ENCODE results near the gene RASL12.
"Not testable (repeated sequence)": the region's sequence is repeated elsewhere in the genome, so short reads cannot be mapped to it uniquely, and the experiment has no call there.

The RASL12 gene

GRCh38 chr15:65027593-65027992, 40.2 kb downstream of the RASL12 start:
- DNase-seq: no peak

- DNase-seq: no peak
These were observed 41.0 kb downstream of the RASL12 start for GRCh38 chr15:65026756-65027155.

DNA sequence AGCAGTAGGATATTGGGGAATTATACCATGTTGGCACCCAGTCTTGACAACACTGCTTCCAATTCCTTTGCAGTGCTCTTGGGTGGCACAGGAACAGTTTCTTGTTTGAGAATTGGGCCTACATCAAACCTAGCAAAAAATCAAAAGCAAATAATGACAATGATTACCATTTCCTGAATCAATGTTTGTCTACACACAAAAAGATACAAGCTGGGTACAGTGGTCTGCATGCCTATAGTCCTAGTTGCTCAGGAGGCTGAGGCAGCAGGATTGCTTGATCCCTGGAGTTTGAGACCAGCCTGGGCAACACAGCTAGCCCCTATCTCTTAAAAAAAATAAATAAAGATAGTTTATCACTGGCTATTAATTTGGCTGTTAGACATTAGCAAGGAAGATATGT, 46.3 kb downstream of the RASL12 start:
- DNase-seq: no peak

DNA sequence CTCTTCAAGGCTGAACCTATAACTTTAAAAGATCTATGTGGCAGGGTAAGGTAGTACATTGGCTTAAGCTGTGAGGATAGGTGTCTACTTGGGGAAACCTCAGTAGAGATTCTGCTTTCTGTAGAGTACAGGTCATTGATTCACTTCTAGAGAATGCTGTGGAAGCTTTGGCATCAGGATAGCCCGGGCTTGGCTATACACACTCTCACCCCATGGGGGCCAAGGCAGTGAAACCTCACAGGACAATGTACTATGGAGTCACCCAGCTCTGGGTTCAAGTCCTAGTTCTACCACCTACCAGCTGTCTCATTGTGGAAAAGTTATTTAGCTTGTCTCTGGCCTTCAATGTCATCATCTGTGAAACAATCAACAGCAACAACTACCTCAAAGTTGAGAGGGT, 47.4 kb downstream of the RASL12 start:
- DNase-seq: no peak

GRCh38 chr15:65011198-65011597, 56.6 kb downstream of the RASL12 start:
- not testable (repeated sequence) for DNase-seq

- DNase-seq: no peak
These were observed 58.8 kb downstream of the RASL12 start for GRCh38 chr15:65008983-65009382.

GRCh38 chr15:65006876-65007275, 60.9 kb downstream of the RASL12 start:
- DNase-seq: no peak

GRCh38 chr15:65004993-65005392, 62.8 kb downstream of the RASL12 start:
- no peak for DNase-seq

Measured in NCI-H446 (cell line).